Neuronal stem cell (in vitro differentiated cells): ENCODE results near the gene KRTAP4-9.
"Not testable (repeated sequence)": the region's sequence is repeated elsewhere in the genome, so short reads cannot be mapped to it uniquely, and the experiment has no call there.

Source experiments
- DNase-seq: peaks from one replicate; pipeline ENCODE4 v3.0.0-alpha.2; 2013; ENCODE audit warnings: low spot score
- H2AFZ ChIP-seq: one replicate; pipeline ENCODE4 v1.6.1; 2013; ENCODE audit warnings: mild to moderate bottlenecking, low read length, inconsistent platforms
- H2AK5ac ChIP-seq: 2 replicates; pipeline ENCODE4 v1.6.1; 2013; ENCODE audit warnings: low read depth, mild to moderate bottlenecking, inconsistent platforms, low read length, moderate library complexity, mixed read lengths
- H2BK120ac ChIP-seq: 2 replicates; pipeline ENCODE4 v1.6.1; 2013; ENCODE audit warnings: low read depth, mild to moderate bottlenecking, inconsistent platforms, low read length, moderate library complexity, mixed read lengths
- H2BK12ac ChIP-seq: one replicate; pipeline ENCODE4 v1.6.1; 2013; ENCODE audit warnings: low read length, inconsistent platforms
- H2BK15ac ChIP-seq: 2 replicates; pipeline ENCODE4 v1.6.1; 2013; ENCODE audit warnings: mild to moderate bottlenecking, low read length, inconsistent platforms, mixed read lengths
- H2BK5ac ChIP-seq: one replicate; pipeline ENCODE4 v1.6.1; 2013; ENCODE audit warnings: inconsistent platforms, mild to moderate bottlenecking, low read length, moderate library complexity
- H3K14ac ChIP-seq: one replicate; pipeline ENCODE4 v1.6.1; 2013; ENCODE audit warnings: low read length, inconsistent platforms
- H3K18ac ChIP-seq: 2 replicates; pipeline ENCODE4 v1.6.1; 2013; ENCODE audit warnings: low read length, inconsistent platforms
- H3K23ac ChIP-seq: 2 replicates; pipeline ENCODE4 v1.6.1; 2013; ENCODE audit warnings: low read depth, mild to moderate bottlenecking, mixed read lengths, low read length, inconsistent platforms; ENCODE audit not compliant: poor library complexity
- H3K27ac ChIP-seq: replicated peaks from 3 replicates; pipeline ENCODE4 v1.5.1; 2013; ENCODE audit warnings: low read length, inconsistent platforms
- H3K27me3 ChIP-seq, 3 experiments: 2 replicates each; pipeline ENCODE4 v1.6.1; 2013; ENCODE audit warnings: low read length in 3 of 3, mild to moderate bottlenecking in 2 of 3, inconsistent platforms in 1 of 3, low read depth in 1 of 3, mixed read lengths in 1 of 3, moderate library complexity in 1 of 3; ENCODE audit not compliant: control insufficient read depth in 3 of 3, insufficient read depth in 3 of 3
- H3K36me3 ChIP-seq, 2 donors: replicated peaks in 1 of 2; 2 replicates each; pipeline ENCODE4 v1.6.1; 2013; ENCODE audit warnings: low read length in 2 of 2; ENCODE audit not compliant: control insufficient read depth in 2 of 2, insufficient read depth in 2 of 2
- H3K4ac ChIP-seq: 2 replicates; pipeline ENCODE4 v1.6.1; 2013; ENCODE audit warnings: inconsistent platforms, mild to moderate bottlenecking, low read length, moderate library complexity
- H3K4me1 ChIP-seq, 2 donors: 1 replicate in 1 of 2; 2 replicates in 1 of 2; pipeline ENCODE4 v1.6.1; 2013; ENCODE audit warnings: low read length in 2 of 2, low read depth in 1 of 2; ENCODE audit not compliant: control insufficient read depth in 2 of 2, insufficient read depth in 1 of 2
- H3K4me2 ChIP-seq: one replicate; pipeline ENCODE4 v1.6.1; 2013; ENCODE audit warnings: mild to moderate bottlenecking, low read length, inconsistent platforms; ENCODE audit not compliant: insufficient read depth, poor library complexity, severe bottlenecking
- H3K4me3 ChIP-seq, 2 donors: 2 replicates each; pipeline ENCODE4 v1.5.1; 2013; ENCODE audit warnings: low read length in 2 of 2, mild to moderate bottlenecking in 2 of 2, inconsistent platforms in 1 of 2, moderate library complexity in 1 of 2
- H3K79me1 ChIP-seq: one replicate; pipeline ENCODE4 v1.6.1; 2013; ENCODE audit warnings: low read depth, mild to moderate bottlenecking, inconsistent platforms, low read length, moderate library complexity
- H3K9ac ChIP-seq: one replicate; pipeline ENCODE4 v1.6.1; 2013; ENCODE audit warnings: mild to moderate bottlenecking, low read depth, low read length, inconsistent platforms; ENCODE audit not compliant: poor library complexity
- H3K9me3 ChIP-seq, 2 donors: replicated peaks in 1 of 2; 2 replicates each; pipeline versions ENCODE3 to v1.6.1; 2013; ENCODE audit warnings: low read length in 2 of 2, mild to moderate bottlenecking in 2 of 2, inconsistent platforms in 1 of 2, low read depth in 1 of 2, mixed read lengths in 1 of 2, moderate library complexity in 1 of 2; ENCODE audit not compliant: control insufficient read depth in 2 of 2, insufficient read depth in 1 of 2
- H4K8ac ChIP-seq: one replicate; pipeline ENCODE4 v1.6.1; 2013; ENCODE audit warnings: low read depth, mild to moderate bottlenecking, inconsistent platforms, low read length, moderate library complexity
- H4K91ac ChIP-seq: one replicate; pipeline ENCODE4 v1.6.1; 2013; ENCODE audit warnings: low read length, low read depth, mild to moderate bottlenecking, inconsistent platforms; ENCODE audit not compliant: poor library complexity
- WGBS, 2 donors: extraction: QIAGEN DNeasy Blood & Tissue Kit; methylation state at CpG; one replicate each; pipeline ENCODE4 v1.1.7; 2013; ENCODE audit warnings: missing lambda C conversion rate in 2 of 2, mixed read lengths in 1 of 2; ENCODE audit not compliant: insufficient read length in 2 of 2, insufficient replicate concordance in 1 of 2; ENCODE audit errors: extremely low coverage in 2 of 2; 5-methylcytosine and 5-hydroxymethylcytosine counted together

Gene KRTAP4-9

DNA sequence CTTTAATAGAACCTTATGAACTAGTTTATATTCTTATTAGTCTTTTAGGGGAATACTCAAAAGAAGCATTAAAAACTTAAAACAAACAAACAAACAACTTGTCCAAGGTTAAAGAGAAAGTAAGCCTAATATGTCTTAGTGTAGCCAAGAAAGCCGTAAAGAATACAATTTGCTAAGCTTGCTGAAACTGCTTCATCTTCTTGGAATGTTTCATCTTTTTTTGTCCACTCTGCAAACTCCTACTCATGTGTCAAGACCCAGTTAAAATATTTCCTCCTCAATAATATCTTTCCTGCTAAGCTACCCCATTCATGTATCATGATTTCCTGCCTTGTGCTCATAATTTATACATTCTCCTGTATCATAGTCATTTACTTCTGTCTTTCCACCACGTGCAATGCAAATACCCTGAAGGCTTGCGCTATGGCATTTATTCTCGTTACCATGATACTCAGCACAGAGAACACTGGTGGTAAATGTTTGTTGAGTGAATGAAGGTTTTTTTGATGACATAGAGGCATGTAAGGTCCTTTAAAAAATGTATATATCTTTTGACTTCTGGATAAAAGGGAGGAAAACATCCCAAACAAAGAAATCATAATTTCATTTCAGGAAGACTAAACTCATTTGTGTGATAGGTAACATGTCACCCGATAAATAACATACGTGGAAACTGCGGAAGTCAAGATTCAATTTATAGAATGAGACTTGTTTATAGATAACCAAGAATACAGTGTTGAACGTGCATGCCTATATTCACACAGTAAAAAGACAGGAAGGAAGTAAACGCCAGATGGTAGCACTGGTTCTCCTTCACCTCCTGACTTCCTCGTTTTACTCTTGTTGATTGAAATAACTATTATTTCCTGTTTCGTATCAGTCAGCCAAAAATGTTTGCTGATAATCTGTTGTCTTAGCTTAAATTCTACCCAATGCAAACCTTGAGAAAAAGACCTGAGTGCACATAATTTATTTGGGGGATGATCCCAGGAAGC, 14.8 kb downstream of the KRTAP4-9 start:
- not testable (repeated sequence) for H2BK15ac ChIP-seq, H3K18ac ChIP-seq, H3K23ac ChIP-seq, H3K4me1 ChIP-seq, H3K4ac ChIP-seq, H2AFZ ChIP-seq, H4K91ac ChIP-seq, H4K8ac ChIP-seq, H3K79me1 ChIP-seq, H3K9me3 ChIP-seq, H3K4me3 ChIP-seq, H2BK120ac ChIP-seq, H3K27ac ChIP-seq, H3K14ac ChIP-seq, DNase-seq, H3K36me3 ChIP-seq, H2BK12ac ChIP-seq, H3K27me3 ChIP-seq, H2BK5ac ChIP-seq, H2AK5ac ChIP-seq, H3K9ac ChIP-seq, H3K4me2 ChIP-seq
- no CpG with 5 or more reads among the region's 11 CpGs for WGBS, 2 donors

GRCh38 chr17:41121742-41122141, 16.6 kb downstream of the KRTAP4-9 start:
- H3K79me1 ChIP-seq, result no peaks in the 10 kb centered on the region
- no peak overlapping the region for H3K4ac ChIP-seq
- H3K4me3 ChIP-seq, result no peak overlapping the region
- no peak overlapping the region for H3K14ac ChIP-seq
- H2AK5ac ChIP-seq, result no peak overlapping the region
- no peak overlapping the region for H2BK12ac ChIP-seq
- H2BK5ac ChIP-seq, result no peak overlapping the region
- no CpG with 5 or more reads among the region's 2 CpGs for WGBS, 2 donors
- H3K23ac ChIP-seq, result no peak overlapping the region
- H3K36me3 ChIP-seq, result no peaks in the 10 kb centered on the region
- H3K18ac ChIP-seq, result no peak overlapping the region
- H2AFZ ChIP-seq, result no peak overlapping the region
- no peak overlapping the region for H2BK120ac ChIP-seq
- H3K27ac ChIP-seq, result no peak overlapping the region
- no peak overlapping the region for H2BK15ac ChIP-seq
- H3K9me3 ChIP-seq, result no peaks in the 10 kb centered on the region
- H3K4me1 ChIP-seq, result no peaks in the 10 kb centered on the region
- no peak overlapping the region for H3K4me2 ChIP-seq
- H4K8ac ChIP-seq, result no peak overlapping the region
- no peaks in the 10 kb centered on the region for H3K27me3 ChIP-seq
- H3K9ac ChIP-seq, result no peak overlapping the region
- H4K91ac ChIP-seq, result no peak overlapping the region
- no peak for DNase-seq

GRCh38 chr17:41123292-41123990, 18.3 kb downstream of the KRTAP4-9 start:
- not testable (repeated sequence) for H3K18ac ChIP-seq, H2AFZ ChIP-seq, H3K27me3 ChIP-seq, H2BK120ac ChIP-seq, H3K79me1 ChIP-seq, H3K9me3 ChIP-seq, H3K14ac ChIP-seq, H3K4me3 ChIP-seq, H3K4me2 ChIP-seq, H2BK5ac ChIP-seq, H4K8ac ChIP-seq, H2AK5ac ChIP-seq, H3K9ac ChIP-seq, H3K23ac ChIP-seq, H4K91ac ChIP-seq, H3K36me3 ChIP-seq, H3K27ac ChIP-seq, H3K4ac ChIP-seq, H2BK15ac ChIP-seq, H2BK12ac ChIP-seq, H3K4me1 ChIP-seq, DNase-seq
- WGBS, 2 donors, result no CpG with 5 or more reads among the region's 12 CpGs

DNA sequence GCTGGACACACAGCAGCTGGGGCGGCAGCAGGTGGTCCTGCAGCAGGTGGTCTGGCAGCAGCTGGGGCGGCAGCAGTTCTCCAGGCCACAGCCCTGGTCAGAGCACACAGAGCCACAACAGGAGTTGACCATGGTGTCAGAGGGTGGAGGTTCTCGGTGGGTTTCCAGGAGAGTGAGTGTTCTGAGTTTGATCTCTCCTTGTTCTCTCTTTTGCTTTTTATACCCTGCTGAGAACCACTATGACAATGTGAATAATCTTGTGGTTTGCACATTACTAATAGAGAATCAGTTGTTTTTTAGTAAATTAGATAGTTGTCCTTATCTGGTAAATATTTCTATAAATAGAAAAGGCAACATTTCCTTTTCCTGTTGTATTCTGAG, 18.8 kb downstream of the KRTAP4-9 start, which contains the start of gene KRTAP4-12:
TSS of gene KRTAP4-12 (minus strand) at position 192 of the 381 bp plus-strand sequence. CDS start at position 132, 60 bp downstream.
- not testable (repeated sequence) for H3K9ac ChIP-seq, H2BK5ac ChIP-seq, DNase-seq, H3K23ac ChIP-seq, H3K27ac ChIP-seq, H2AFZ ChIP-seq, H3K18ac ChIP-seq, H3K4me1 ChIP-seq, H2BK12ac ChIP-seq, H2BK120ac ChIP-seq, H2BK15ac ChIP-seq, H3K79me1 ChIP-seq, H4K91ac ChIP-seq, H3K36me3 ChIP-seq, H3K14ac ChIP-seq, H3K27me3 ChIP-seq, H2AK5ac ChIP-seq, H3K9me3 ChIP-seq, H3K4ac ChIP-seq, H3K4me3 ChIP-seq, H4K8ac ChIP-seq, H3K4me2 ChIP-seq
- WGBS, 2 donors, result no CpG with 5 or more reads among the region's 3 CpGs
